K562 (cell line): ENCODE results near the gene SLC38A2. TPM values are rescaled to one million over a fixed set of nuclear protein-coding genes. Genes with fewer than 3 reads are reported as not detected.

Experiments used
- CTBP1 ChIP-seq: fragments of 450-650 bp; IDR thresholded peaks from 2 replicates; pipeline ENCODE4 v1.6.1; 2016; ENCODE audit warnings: borderline replicate concordance
- DMBX1 ChIP-seq: fragments of 250-450 bp; sonication (Bioruptor Pico); IDR thresholded peaks from 2 replicates; pipeline ENCODE4 v1.8.0; 2022; ENCODE audit warnings: inconsistent platforms, mild to moderate bottlenecking, moderate library complexity, borderline replicate concordance
- ELF1 ChIP-seq: fragments of 200-800 bp; sonication (Bioruptor generic); IDR thresholded peaks from 2 replicates; pipeline ENCODE4 v1.6.1; 2016; ENCODE audit warnings: missing genetic modification characterization, missing compliant biosample characterization
- GTF2B ChIP-seq: IDR thresholded peaks from 2 replicates; pipeline ENCODE4 v1.6.1; 2011; ENCODE audit not compliant: insufficient read length; ENCODE audit errors: extremely low read depth
- HINFP ChIP-seq: fragments of 450-650 bp; conservative IDR thresholded peaks from 2 replicates; pipeline ENCODE4 v1.6.1; 2016; ENCODE audit warnings: missing genetic modification characterization, low read depth, mild to moderate bottlenecking, control low read depth, missing compliant biosample characterization
- MCM3 ChIP-seq: fragments of 450-650 bp; IDR thresholded peaks from 2 replicates; pipeline ENCODE4 v1.6.1; 2016
- MIER1 ChIP-seq: fragments of 450-650 bp; IDR thresholded peaks from 2 replicates; pipeline ENCODE4 v1.6.1; 2016; ENCODE audit warnings: antibody characterized with exemption, mild to moderate bottlenecking, low read depth
- NCOA4 ChIP-seq: fragments of 450-650 bp; IDR thresholded peaks from 2 replicates; pipeline ENCODE4 v1.6.1; 2018; ENCODE audit warnings: mild to moderate bottlenecking; ENCODE audit not compliant: partially characterized antibody
- NR2C1 ChIP-seq, 2 experiments: fragments of 450-650 bp; IDR thresholded peaks; 2 replicates each; pipeline ENCODE4 v1.6.1; 2017; ENCODE audit warnings: mild to moderate bottlenecking in 2 of 2, antibody characterized with exemption in 1 of 2, inconsistent platforms in 1 of 2, missing compliant biosample characterization in 1 of 2, missing genetic modification characterization in 1 of 2
- STAG1 ChIP-seq: sonication (generic); formaldehyde crosslinking; IDR thresholded peaks from 2 replicates; pipeline ENCODE4 v1.5.0; 2020; ENCODE audit warnings: missing genetic modification reagents, borderline replicate concordance
- TCFL5 ChIP-seq: fragments of 250-450 bp; sonication (Bioruptor Pico); conservative IDR thresholded peaks from 2 replicates; pipeline ENCODE4 v1.6.1; 2021; ENCODE audit warnings: mild to moderate bottlenecking, moderate library complexity, matching md5 sums
- TEAD4 ChIP-seq, 2 experiments: sonication (generic) in 1 of 2; formaldehyde crosslinking in 1 of 2; IDR thresholded peaks; 2 replicates each; pipeline versions ENCODE4 v1.6.1 to v1.8.0; 2012 to 2022; ENCODE audit warnings: borderline replicate concordance in 1 of 2, inconsistent platforms in 1 of 2, low read length in 1 of 2, mild to moderate bottlenecking in 1 of 2, missing genetic modification reagents in 1 of 2
- TRIM28 ChIP-seq: fragments of 450-650 bp; IDR thresholded peaks from 2 replicates; pipeline ENCODE4 v1.6.1; 2017
- ZNF175 ChIP-seq: fragments of 200-800 bp; sonication (Bioruptor generic); IDR thresholded peaks from 2 replicates; pipeline ENCODE4 v1.6.1; 2016; ENCODE audit warnings: low read depth, mild to moderate bottlenecking, missing genetic modification characterization, missing compliant biosample characterization
- ZNF354B ChIP-seq: fragments of 250-450 bp; sonication (Bioruptor Pico); IDR thresholded peaks from 2 replicates; pipeline ENCODE4 v1.4.0; 2020
- ZNF408 ChIP-seq: fragments of 250-450 bp; sonication (Bioruptor Pico); IDR thresholded peaks from 2 replicates; pipeline ENCODE4 v1.4.0; 2020; ENCODE audit warnings: low read depth, mild to moderate bottlenecking, moderate library complexity
- ZNF436 ChIP-seq: fragments of 250-450, 450-650 bp; sonication (Bioruptor Pico); formaldehyde crosslinking; IDR thresholded peaks from 2 replicates; pipeline ENCODE4 v1.7.0; 2020; ENCODE audit warnings: mild to moderate bottlenecking
- polyA plus RNA-seq, 8 experiments: library from polyadenylated mRNA; depleted of rRNA in 4 of 8; stranded (reverse) in 5 of 8; unstranded in 3 of 8; fragments of >200 nt; fragmentation: Nextera tagmentation in 2 of 8; fragmentation: Illumina TruSeq in 1 of 8; extraction: Ambion mirVana in 2 of 8; extraction: Trizol in 1 of 8; gene quantifications; 2 replicates each; pipeline versions ENCODE4 v1.2.1 to v1.2.3, GENCODE V29; 2011 to 2014; ENCODE audit warnings: inconsistent platforms in 1 of 8, missing spikeins in 1 of 8
- total RNA-seq, 7 experiments: library from RNA; depleted of rRNA in 6 of 7; stranded (reverse); fragments of >200 nt in 6 of 7; fragmentation: Illumina TruSeq in 2 of 7; extraction: Trizol in 2 of 7; gene quantifications; 2 replicates each; pipeline versions ENCODE4 v1.2.1 to v1.2.3, GENCODE V29; 2011 to 2021; ENCODE audit warnings: low replicate concordance in 1 of 7
- TF ChIP-seq, protein P1 (sequence below): fragments of 450-650 bp; IDR thresholded peaks from 2 replicates; pipeline ENCODE4 v1.6.1; 2016; ENCODE audit warnings: antibody characterized with exemption

The SLC38A2 gene
- total and polyA plus RNA-seq, 9 of the 15 experiments (the other 6 are each of a cell fraction or from before 2014, with no cell fraction given) = 98.7 to 292 (median 143) TPM

DNA sequence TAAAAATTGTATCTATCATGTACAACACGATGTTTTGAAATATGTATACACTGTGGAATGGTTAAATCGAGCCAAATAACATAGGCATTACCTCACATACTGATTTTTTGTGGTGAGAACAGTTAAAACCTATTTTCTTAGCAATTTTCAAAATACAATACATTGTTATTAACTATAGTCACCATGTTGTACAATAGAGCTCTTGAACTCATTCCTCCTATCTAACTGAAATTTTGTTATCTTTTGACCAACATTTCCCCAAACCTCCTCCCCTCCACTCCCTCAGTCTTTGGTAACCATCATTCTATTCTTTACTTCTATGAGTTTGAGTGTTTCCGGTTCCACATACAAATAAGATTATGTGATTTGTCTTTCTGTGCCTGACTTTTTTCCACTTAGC is 6.8 kb upstream of the SLC38A2 start (continued):
- TF ChIP-seq ZNF354B (CRISPR knock-in tag) = no peak
- TF ChIP-seq ZNF408 (CRISPR knock-in tag) = no peak
- no peak for TF ChIP-seq TCFL5 (CRISPR knock-in tag)
- TF ChIP-seq MCM3 = no peak
- no peak for TF ChIP-seq DMBX1
- no peak for TF ChIP-seq NR2C1 (IDR thresholded peaks at IDR 0.05)
- no peak for TF ChIP-seq NR2C1 (tag; IDR thresholded peaks at IDR 0.05)
- TF ChIP-seq MIER1 = no peak
- no peak for TF ChIP-seq TRIM28
- TF ChIP-seq NCOA4 = no peak
- TF ChIP-seq TEAD4 (IDR thresholded peaks at IDR 0.05; ENCODE audit: low read length) = no peak; the same call in 1 of the 2 replicates
- no peak for TF ChIP-seq TEAD4 (CRISPR knock-in tag; IDR thresholded peaks at IDR 0.05; ENCODE audit: borderline replicate concordance)
- no peak for TF ChIP-seq STAG1 (CRISPR knock-in tag)
- no peak for TF ChIP-seq ZNF175 (CRISPR knock-in tag)
- TF ChIP-seq HINFP (tag) = no peak
- TF ChIP-seq CTBP1 = no peak
- no peak for TF ChIP-seq ZNF436 (CRISPR knock-in tag)
- TF ChIP-seq GTF2B = no peak
- no peak for TF ChIP-seq ELF1 (tag)
- TF ChIP-seq, protein P1, sequence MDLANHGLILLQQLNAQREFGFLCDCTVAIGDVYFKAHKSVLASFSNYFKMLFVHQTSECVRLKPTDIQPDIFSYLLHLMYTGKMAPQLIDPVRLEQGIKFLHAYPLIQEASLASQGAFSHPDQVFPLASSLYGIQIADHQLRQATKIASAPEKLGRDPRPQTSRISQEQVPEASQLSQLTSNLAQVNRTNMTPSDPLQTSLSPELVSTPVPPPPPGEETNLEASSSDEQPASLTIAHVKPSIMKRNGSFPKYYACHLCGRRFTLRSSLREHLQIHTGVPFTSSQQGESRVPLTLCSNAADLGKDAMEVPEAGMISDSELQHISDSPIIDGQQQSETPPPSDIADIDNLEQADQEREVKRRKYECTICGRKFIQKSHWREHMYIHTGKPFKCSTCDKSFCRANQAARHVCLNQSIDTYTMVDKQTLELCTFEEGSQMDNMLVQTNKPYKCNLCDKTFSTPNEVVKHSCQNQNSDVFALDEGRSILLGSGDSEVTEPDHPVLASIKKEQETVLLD = no peak
